GM19025 (cell line): Measurements from ENCODE around the gene PPM1L.

Experiments
- ATAC-seq: cut with Tn5 transposase; IDR thresholded peaks from one replicate; pipeline ENCODE4 v1.9.1; 2021; ENCODE audit warnings: mild to moderate bottlenecking, low read depth, moderate library complexity; ENCODE audit not compliant: unreplicated experiment

PPM1L gene

DNA sequence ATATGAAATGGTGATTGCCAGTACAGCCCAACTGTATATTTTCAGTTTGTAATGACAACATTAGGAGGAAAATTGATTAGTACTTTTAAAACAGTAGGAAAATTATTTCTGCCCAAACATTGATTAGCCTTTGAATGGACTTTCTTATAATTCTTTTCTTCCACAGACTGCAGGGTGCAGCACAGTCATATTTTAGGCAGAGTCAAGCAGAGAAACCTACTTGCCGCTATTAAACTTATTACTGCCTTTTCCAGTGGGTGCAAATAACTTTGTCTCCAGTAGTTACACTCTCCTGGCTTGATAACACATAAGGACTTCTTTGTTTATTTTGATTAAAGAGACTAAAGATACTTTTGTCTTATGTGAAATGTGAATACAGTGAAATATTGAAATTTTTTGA, 85.4 kb downstream of the PPM1L start:
- no peak for ATAC-seq

DNA sequence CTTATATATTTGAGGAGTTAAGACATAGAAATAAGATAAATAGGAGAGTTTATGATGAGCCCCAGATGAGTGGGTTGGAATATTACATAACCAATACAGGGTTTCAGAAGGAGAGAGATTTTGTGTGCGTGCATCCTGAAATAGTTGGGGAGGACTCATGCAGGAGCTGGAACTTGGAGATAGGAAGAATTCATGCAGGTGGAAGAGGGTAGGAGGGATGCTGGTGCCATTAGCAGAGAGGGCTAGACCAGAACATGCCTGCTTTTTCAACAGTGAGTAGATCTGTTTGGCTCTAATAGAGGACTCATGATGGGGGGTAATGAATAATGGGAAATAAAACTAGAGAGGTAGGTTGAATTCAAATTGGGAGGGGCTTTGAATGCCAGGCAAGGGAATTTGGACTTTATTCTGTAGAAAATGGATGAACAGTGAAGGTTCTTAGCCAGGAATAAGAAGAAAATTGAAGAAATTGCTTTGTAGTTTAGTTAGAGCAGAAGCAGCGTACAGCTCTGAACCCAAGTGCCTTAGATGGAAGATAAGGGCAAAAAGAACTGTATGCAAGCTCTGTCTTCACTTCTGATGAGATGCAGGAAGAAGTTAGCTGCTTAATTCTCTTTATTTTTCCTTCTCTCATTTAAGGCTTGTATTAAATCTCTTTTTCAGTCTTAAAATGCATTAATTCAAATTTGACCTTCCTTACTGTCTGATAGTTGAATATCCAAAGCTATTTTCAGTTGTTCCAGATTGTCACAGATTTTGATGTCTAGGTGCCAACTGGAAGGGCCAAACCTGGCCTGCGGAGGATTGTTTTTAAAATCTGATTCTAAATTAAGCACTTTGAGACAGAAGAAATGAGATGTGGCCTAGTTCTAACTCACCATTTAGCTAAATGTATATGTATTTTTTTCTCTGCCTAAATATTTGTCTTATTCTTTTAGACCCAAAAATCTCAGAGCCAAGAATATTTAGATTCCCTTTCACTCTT, 86.3 kb downstream of the PPM1L start:
- no peak for ATAC-seq

DNA sequence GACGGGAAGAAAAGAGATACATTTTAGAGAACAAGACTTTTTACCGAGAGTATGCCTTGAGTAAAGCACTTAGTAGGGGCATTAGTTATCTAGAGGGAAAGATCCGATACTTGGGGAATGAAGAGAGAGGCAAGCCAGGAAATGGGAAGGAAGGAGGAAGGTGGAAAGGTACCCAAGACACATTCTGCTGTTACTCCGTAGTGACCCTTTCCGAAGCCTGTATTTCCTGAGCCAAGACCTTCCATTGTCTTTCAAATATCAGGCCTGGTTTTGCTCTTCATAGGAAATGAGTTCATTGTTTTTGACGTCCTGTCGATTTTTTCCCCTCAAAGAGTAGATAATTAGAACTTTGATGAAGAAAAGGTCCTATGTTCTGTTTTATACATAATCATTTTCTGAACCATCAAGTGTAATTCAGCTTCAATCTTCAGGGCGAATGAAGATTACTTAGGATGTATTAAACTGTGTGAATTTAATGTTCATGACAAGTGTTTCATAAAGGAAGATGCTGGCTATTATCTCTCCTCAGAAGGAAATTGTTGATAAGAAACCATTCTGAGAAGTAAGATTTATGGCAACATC, 95.7 kb downstream of the PPM1L start:
- no peak for ATAC-seq

DNA sequence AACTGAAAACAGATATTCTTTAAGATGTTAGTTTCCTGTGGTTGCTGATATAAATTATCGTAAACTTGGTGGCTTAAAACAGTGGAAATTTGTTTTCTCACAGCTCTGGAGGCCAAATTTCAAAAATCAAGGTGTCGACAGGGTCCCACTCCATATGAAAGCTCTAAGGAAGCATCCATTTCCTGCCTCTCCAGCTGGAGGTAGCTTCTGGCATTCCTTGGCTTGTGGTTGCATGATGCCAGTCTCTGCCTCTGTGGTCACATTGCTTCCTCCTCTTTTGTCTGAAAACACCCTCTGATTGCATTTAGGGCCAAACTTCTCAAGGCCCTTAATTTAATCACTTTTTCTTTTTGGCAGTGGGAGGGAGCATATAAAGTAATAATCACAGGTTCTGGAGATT, 96.8 kb downstream of the PPM1L start:
- no peak for ATAC-seq

DNA sequence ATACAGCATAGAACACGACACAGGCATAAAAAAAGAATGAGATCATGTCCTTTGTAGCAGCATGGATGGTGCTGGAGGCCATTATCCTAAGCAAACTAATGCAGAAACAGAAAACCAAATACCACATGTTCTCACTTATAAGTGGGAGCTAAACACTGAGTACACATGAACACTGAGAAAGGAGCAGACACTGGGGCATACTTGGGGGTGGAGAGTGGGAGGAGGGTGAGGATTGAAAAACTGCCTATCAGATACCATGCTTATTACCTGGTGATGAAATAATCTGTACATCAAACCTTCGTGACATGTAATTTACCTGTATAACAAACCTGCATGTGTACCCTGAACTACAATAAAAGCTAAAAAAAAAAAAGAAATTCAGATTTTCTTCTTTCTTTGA, 100.4 kb downstream of the PPM1L start:
- ATAC-seq = no peak

DNA sequence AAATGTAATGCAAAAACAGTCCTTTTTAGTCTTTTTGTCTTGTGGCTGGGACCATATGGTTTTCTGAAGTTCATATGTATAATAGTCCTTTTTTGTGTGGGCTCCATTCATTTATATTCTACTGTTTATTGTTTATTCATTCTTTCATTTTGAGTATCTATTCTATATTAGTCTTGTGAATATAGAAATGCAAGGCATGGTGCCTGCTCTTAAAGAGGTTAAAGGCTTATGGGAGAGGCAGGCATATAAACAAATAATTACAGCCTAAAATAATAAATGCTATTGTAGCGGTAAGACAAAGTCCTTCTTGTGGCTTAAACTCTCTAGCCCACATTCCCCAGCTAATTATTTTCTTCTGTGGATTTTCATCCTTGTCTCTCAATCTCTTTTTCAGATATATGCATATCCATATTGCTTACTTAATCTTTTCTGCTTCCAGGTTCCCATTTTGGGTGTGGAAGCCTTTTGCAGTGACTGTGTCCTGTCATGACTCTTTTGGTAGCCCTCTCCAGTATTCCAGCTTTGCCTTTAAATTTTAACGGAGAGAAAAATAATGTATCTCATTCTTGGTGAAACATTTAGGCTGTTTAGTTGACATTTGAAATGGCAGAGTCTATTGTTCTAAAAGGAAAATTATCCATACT, 101.6 kb downstream of the PPM1L start:
- no peak for ATAC-seq

DNA sequence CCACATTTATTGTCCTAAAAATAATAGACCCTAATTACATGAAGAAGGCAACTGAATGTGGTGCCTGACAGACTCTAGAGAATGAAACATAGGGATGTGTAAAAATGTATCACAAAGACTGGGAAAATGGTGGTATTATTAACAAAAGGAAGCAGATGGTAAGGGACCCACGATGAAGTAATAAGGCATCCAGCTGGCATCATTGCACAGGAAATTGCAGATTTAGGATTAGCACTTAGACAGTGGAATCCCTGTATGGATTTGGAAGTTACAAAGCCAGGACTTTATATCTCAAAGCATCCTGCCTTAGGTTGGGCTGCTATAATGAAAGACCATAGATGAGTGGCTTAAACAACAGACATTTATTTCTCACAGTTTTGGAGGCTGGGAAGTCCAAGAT, 104.3 kb downstream of the PPM1L start:
- no peak for ATAC-seq

DNA sequence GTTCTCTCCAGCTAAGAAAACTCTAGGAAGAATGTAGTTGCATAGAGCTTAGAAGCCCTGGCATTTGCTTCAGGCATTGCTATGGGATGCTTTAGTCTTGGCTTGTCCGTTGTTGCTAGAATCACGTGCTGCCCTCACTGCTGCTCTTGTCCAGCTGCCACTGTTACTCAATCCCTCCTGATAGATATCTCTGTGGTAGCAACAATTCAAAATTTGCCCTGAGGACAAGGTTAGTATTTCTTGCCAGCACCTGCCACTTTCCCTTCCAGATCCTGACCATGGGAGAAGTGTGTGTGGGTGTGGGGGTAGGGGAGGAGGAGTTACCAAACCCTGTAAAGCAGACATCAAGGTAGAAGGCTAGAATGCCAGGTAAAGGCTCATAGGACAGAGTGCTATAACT, 113.8 kb downstream of the PPM1L start:
- no peak for ATAC-seq

DNA sequence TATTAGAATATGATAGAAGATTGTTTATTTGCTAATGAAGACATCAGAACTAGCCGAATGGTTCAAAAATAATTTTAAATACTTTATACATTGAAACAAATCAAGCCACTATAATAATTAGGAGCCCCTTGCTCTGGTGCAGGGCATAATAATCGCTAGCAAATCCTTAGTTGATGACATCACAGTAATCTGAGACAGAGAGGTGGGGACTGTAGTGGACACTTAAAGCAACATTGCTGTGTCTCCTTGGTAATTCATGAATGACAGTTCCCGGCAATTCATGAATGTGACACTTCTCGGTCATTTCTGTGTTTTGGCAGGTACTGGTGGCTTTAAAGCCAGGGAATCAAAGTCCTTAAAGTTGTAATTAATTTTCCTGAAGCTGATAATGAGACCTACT, 114.3 kb downstream of the PPM1L start:
- no peak for ATAC-seq

DNA sequence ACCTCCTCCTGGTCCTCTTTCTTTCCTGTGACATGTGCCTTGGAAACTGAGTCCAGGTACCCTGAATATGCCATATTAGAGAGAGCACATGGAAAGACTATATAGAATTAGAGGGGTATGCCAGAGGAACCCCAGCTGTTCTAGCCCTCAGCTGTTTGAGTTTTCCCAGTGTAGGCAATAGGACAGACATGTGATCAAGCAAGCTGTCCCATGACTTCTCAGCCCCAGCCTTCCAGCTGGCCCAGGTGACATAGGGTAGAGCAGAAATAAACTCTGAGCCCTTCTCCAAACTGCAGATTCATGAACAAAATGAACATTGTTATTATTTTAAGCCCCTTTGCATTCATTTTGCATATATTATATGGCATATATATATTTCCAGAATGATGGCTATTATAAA, 118.7 kb downstream of the PPM1L start:
- no peak for ATAC-seq

DNA sequence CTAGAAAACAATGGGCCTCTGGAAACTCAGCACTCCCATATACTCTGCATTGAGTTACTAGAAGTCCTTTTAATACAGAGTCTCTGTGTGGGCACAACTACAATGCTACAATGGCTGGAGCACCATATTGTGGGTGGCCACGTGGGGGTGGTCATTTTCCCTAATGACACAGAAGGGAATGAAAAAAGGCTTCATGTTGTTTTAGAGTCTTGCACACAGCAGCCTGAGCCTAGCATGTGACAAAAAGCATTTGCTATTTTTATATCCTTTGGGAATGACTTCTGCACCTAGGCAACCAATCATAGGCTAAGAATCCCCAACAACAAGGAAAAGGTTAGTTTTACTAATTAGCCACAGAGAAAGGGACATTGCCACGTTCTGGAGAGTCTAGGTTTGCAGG, 120.6 kb downstream of the PPM1L start:
- ATAC-seq = no peak

DNA sequence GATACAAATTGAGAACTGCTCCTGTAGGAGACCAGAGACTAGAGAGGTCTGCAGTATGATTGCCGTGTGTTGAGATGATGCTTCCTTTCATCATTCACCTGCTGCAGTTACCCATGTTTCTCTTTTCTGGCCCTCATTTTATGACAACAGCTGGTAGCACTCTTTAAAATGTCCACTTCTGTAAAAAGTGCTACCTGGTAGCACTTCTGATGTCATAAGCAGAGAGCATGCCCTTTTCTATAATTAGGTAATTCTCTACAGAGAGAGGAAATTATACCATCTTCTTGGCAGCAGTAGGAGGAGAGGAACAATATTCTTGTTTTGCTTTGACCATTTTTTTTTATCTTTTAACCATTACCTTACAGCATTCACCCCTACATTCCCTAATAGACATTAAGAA, 123.8 kb downstream of the PPM1L start:
- ATAC-seq = no peak

DNA sequence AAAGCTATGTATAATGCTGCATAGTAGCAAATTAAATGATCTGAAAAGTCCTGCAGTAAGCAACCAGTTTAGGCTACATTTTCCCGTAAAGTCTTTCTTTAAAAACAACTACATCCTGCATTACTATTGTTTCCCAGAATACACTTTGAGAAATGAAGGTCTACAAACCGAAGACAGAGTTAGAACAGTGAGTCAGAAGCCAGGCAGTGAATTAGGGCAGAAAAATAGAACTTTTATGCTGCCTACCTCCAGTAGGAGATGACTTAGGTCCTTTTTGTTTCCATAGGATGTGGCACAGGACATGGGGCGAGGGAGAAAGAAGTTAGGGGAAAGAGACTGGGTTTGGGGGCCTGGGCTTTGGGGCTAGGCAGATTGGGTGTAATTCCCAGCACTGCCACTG, 127.3 kb downstream of the PPM1L start:
- no peak for ATAC-seq

DNA sequence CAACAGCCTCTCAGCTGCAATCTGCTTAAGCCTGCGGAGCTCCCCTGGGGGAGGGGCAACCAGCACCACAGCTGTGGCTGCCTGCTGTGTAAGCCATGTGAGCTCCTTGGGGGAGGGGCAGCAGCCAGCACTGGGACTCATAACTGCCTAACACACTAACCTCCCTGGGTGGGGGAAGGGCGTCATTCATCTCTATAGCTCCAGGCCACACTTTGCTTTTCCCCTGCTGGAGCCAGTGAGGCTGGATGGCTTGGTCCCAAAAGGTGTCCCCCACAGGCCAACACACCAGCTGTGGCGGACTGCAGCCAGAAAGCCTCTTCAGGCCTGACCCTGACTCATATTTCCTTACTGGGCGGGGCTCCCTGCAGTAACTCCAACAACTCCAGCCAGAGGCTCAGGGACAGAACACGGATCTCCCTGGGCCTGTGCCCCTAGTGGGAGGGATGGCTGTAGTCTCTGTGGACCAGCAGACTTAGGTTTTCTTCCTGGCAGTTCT, 129.8 kb downstream of the PPM1L start:
- ATAC-seq = peak; percentile 53

DNA sequence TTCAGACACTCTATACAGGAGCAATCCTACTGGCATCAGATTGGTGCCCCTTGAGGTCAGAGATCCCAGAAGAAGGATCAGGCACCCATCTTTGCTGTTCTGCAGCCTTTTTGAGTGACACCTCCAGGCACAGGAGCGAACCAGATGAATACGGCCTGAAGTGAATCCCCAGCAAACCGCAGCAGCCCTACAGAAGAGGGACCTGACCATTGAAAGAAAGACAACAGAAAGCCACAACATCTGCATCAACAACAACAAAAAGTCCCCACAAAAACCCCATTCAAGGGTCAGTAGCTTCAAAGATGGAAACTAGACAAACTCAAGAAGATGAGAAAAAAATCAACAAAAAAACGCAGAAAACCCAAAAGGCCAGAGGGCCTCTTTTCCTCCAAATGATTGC, 130.4 kb downstream of the PPM1L start:
- peak; percentile 79 for ATAC-seq

DNA sequence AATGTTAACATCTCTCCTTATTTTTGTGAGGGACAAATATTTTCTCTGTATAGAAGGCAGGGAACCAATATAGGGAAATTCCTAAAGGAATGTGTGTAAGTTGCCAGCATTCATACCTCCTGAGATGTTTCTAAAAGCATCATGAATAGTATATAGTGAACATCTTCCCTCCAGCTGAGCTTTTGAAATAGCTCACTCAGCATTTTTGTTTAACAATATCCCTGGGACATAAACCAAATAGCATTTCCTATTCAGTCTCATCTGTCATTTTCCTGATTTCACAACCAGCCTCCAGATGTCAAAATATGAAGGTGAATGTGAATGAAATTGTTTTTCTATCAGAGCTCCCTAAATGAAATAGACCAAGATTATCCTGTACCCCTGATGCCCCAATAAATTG, 137.2 kb downstream of the PPM1L start:
- no peak for ATAC-seq

DNA sequence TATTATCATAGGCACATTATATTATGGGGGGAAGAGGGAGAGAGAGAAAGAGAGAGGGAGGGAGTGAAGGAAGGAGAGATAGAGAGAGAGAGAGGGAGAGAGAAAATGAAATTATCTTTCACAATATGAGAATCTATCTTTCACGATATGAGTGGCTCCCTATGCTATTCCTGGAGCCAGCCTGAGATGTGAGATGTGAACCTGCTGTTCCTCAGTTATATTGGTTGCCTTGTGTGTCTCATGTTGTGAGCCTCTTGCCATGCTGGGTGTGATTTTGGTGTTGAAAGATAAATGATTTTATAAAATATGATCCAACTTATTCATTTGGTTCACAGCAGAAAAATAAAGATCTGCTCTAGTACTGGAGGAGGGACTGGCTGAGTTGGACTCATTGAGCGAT, 148.7 kb downstream of the PPM1L start:
- no peak for ATAC-seq

DNA sequence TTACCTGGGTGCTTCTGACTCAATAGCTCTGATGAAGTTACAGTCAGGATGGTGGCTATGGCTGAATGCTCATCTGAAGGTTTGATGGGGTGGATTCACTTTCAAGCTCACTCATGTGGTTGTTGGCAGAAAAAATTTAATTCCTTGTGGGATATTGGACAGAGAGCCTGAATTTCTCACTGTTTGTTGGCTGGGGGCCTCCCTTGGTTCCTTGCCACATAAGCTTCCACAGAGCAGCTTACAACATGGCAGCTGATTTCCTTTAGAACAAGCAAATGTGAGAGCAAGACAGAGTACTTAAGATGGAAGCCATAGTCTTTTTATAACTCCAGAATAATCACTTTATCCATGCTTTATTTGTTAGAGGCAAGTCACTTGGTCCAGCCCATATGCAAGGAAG, 150.6 kb downstream of the PPM1L start:
- no peak for ATAC-seq

DNA sequence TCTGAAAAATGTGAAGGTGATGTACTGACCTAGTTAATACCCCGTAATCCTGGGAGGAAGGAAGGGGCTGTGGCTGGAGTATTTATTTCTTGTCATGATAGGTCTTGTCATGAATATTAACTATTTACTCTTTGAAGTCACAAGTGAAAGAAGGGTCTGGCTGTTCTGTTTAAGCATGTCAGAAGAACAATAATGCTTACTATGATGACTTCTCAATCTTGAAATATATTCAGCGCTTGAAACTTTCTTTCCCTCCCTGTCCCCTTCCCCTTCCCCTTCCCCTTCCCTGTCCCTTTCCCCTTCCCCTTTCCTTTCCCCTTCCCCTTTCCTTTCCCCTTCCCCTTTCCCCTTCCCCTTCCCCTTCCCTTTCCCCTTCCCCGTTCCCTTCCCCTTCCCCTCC, 153.9 kb downstream of the PPM1L start:
- no peak for ATAC-seq

DNA sequence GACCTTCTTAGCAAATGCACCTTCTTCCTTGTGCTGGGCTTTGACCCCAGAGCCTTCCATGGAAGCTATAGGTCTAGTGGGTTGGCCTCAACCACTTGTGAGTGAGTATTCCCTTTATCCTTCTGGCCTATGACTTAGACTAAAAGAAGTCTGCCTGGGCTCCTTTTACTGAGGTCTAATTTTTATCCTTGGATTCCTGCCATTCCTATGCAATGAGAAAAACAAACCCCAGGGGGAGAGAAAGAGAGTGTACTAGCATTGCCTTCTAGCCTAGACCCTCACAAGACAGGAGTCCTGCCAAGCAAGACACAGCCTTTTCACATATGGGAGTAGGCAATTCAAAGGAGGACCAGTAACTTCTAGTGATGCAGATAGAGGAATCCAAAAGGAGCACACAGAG, 155.4 kb downstream of the PPM1L start:
- no peak for ATAC-seq

DNA sequence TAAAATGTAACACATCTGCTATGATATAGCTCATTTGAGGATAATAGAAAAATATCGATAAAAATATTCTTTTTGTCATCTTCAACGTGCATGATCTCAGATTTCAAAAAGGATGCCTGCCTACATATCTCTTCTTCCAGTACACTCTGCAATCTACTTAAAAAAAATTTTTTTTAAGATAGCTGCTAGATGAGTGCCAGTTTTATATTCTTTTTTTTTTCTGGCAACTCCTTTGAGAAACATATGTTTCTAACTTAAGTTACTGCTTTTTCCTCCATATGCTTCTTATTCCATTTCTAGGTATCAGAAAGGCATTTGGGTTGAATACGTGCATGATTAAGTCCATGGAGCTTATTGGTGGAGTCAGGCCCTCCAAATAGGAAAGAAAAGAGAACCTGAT, 160.4 kb downstream of the PPM1L start:
- ATAC-seq = no peak
